Natural killer cell (primary cell): ENCODE measurements around the gene CDH23. TPM values are rescaled to one million over a fixed set of nuclear protein-coding genes. Genes with fewer than 3 reads are reported as not detected.

ENCODE experiments used
- ATAC-seq, 3 donors: fragments of 150-1000 bp in 2 of 3; fragments of 200-7000 bp in 1 of 3; cut with Tn5 transposase; 1 replicate in 1 of 3; 2 replicates in 2 of 3; pipeline ENCODE4 v1.10.0; 2021; ENCODE audit warnings: mild to moderate bottlenecking in 2 of 3, moderate library complexity in 2 of 3
- DNase-seq, 2 donors: peaks; one replicate each; pipeline versions ENCODE4 v3.0.0 to v3.0.0-alpha.2; 2013 to 2021; ENCODE audit warnings: mixed read lengths in 1 of 2
- H3K27ac ChIP-seq: one replicate; pipeline ENCODE4 v1.5.1; 2013; ENCODE audit warnings: mild to moderate bottlenecking, low read length
- H3K27me3 ChIP-seq: one replicate; pipeline ENCODE4 v1.6.1; 2013; ENCODE audit warnings: low read length; ENCODE audit not compliant: control insufficient read depth, insufficient read depth
- H3K36me3 ChIP-seq: one replicate; pipeline ENCODE4 v1.6.1; 2013; ENCODE audit warnings: low read length; ENCODE audit not compliant: control insufficient read depth, insufficient read depth
- H3K4me1 ChIP-seq: one replicate; pipeline ENCODE4 v1.6.1; 2013; ENCODE audit warnings: low read length; ENCODE audit not compliant: control insufficient read depth, insufficient read depth
- H3K4me3 ChIP-seq: one replicate; pipeline ENCODE4 v1.5.1; 2013; ENCODE audit warnings: low read length
- H3K9me3 ChIP-seq: one replicate; pipeline ENCODE4 v1.6.1; 2013; ENCODE audit warnings: low read length; ENCODE audit not compliant: control insufficient read depth, insufficient read depth
- H3K27ac Mint-ChIP-seq, 2 donors: one replicate each; pipeline ENCODE4 v1.8.0; 2022; ENCODE audit warnings: mild to moderate bottlenecking in 2 of 2, mixed read lengths in 2 of 2, moderate library complexity in 1 of 2
- H3K27me3 Mint-ChIP-seq, 2 donors: one replicate each; pipeline ENCODE4 v1.8.0; 2022; ENCODE audit warnings: low read depth in 2 of 2, mixed read lengths in 2 of 2
- H3K36me3 Mint-ChIP-seq: one replicate; pipeline ENCODE4 v1.8.0; 2022; ENCODE audit warnings: mixed read lengths
- H3K4me1 Mint-ChIP-seq, 2 donors: one replicate each; pipeline ENCODE4 v1.8.0; 2022; ENCODE audit warnings: mixed read lengths in 2 of 2
- H3K4me3 Mint-ChIP-seq: one replicate; pipeline ENCODE4 v1.8.0; 2022; ENCODE audit warnings: mild to moderate bottlenecking, moderate library complexity, mixed read lengths
- H3K9me3 Mint-ChIP-seq, 2 donors: one replicate each; pipeline ENCODE4 v1.8.0; 2022; ENCODE audit warnings: mixed read lengths in 2 of 2
- WGBS: methylation state at CpG from one replicate; pipeline ENCODE4 v1.1.7; 2013; ENCODE audit warnings: missing lambda C conversion rate; ENCODE audit not compliant: insufficient coverage; 5-methylcytosine and 5-hydroxymethylcytosine counted together
- intact Hi-C: fragments of 100-400 bp; cut with micrococcal nuclease; formaldehyde crosslinking; loops from one replicate; pipeline ENCODE4 v1.14.2; 2022
- total RNA-seq, 4 donors: library from RNA; stranded (reverse); fragments of 120-200 nt in 1 of 4; gene quantifications; one replicate each; pipeline versions ENCODE4 v1.2.3 to v1.2.4, GENCODE V29; 2013 to 2022
- TF ChIP-seq, protein P1 (sequence below): fragments of 200-600 bp; IDR thresholded peaks from one replicate; pipeline ENCODE4 v1.8.0; 2022; ENCODE audit warnings: antibody characterized with exemption

Gene CDH23
- total RNA-seq, 3 donors from 2014 or later (not counting 1 experiment from before 2014, with no cell fraction given) = 1.2 to 6.0 (median 4.3) TPM

DNA sequence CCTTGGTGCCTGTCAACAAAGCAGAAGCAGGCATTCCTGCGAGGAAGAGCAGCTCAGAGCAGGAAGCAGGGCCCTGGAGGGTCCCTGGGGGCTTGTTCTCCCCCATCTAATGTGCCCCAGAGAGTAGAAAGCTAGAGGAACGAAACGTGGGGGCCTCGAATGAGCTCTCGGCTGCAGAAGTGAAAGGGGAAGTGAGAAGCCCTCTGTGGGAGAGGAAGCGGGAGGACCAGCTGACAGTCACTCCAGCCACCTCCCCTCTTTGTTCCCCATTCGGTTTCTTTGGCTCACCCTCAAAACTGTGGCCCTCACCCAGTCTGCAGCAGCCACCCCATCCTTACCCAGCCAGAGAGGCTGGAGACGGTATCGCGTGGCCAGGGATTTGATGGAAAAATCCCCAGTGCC, 297.8 kb downstream of the CDH23 start:
- peaks cover 44 to 63% of the 10 kb centered on the region in 2 donors for H3K4me1 Mint-ChIP-seq
- DNase-seq (peak in 1 of 2 donors; percentile 61), ATAC-seq (peak; percentile 43 to 73 (median 50))
- peaks cover 61% of the 10 kb centered on the region for H3K4me1 ChIP-seq
- H3K27me3 Mint-ChIP-seq = no peaks in the 10 kb centered on the region
- peaks cover 7% of the 10 kb centered on the region for H3K9me3 ChIP-seq
- H3K9me3 Mint-ChIP-seq = no peaks in the 10 kb centered on the region
- H3K27ac Mint-ChIP-seq = peak overlapping the region; percentile 51 to 86
- no peak overlapping the region for H3K4me3 ChIP-seq
- intact Hi-C loops = no loop called here
- TF ChIP-seq, protein P1, sequence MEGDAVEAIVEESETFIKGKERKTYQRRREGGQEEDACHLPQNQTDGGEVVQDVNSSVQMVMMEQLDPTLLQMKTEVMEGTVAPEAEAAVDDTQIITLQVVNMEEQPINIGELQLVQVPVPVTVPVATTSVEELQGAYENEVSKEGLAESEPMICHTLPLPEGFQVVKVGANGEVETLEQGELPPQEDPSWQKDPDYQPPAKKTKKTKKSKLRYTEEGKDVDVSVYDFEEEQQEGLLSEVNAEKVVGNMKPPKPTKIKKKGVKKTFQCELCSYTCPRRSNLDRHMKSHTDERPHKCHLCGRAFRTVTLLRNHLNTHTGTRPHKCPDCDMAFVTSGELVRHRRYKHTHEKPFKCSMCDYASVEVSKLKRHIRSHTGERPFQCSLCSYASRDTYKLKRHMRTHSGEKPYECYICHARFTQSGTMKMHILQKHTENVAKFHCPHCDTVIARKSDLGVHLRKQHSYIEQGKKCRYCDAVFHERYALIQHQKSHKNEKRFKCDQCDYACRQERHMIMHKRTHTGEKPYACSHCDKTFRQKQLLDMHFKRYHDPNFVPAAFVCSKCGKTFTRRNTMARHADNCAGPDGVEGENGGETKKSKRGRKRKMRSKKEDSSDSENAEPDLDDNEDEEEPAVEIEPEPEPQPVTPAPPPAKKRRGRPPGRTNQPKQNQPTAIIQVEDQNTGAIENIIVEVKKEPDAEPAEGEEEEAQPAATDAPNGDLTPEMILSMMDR = no peak
- H3K27me3 ChIP-seq = no peaks in the 10 kb centered on the region
- peak overlapping the region; percentile 67 for H3K4me3 Mint-ChIP-seq
- no peaks in the 10 kb centered on the region for H3K36me3 Mint-ChIP-seq
- H3K36me3 ChIP-seq = no peaks in the 10 kb centered on the region
- H3K27ac ChIP-seq = peak overlapping the region; percentile 47
- 6% methylated on average over 10 of the region's 10 CpGs for WGBS

DNA sequence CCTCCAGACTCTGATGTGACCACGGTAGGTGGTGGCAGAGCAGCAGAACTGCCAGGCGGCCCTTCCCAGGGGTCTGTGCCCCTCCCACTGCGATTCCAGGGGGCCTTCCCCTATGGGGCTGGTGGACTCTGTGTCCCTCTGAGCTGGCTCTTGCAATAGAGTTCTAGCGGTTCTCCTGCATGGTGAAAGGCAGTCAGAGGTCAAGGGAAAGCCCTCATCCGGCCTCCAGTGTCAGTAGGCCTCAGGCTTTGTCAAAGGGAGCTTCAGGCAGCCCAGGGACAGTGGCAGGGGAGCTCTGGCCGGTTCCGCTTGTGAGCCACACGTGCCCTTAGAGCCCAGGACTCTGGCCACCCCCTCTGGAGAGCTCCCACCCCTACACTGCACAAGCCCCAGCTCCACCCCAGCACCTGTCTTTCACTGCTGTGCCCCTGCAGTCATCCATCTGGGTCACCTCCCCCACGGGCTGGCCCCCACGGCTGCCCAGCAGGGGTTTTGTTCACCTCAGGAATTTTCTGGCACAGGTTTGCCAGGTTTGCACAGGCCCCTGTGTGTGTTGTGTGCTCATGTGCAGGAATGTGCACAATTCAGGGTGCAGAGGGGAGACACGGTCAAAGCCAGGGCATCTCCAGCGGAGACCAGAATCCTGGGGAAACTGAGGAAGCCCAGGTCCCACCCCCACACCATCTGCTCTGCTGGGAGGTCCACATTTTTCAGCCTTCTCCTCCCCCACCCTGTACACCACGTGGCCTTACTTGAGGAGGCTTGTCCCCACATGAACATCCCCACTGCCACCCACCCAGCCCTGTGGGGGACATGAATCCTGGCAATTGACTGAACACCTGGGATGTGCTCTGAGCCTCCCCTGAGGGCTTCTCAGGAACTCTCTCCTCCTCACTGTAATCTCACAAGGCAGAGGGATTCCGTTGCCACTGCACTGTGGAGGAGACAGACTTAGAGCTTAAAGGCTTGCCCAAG, 299.1 kb downstream of the CDH23 start:
- Mint-ChIP-seq H3K4me1 (peaks cover 44 to 63% of the 10 kb centered on the region in 2 donors), H3K4me3 (no peak overlapping the region), H3K27ac (peak overlapping the region; percentile 51 to 86), H3K27me3 (no peaks in the 10 kb centered on the region), H3K36me3 (no peaks in the 10 kb centered on the region), H3K9me3 (no peaks in the 10 kb centered on the region)
- ATAC-seq (no peak), DNase-seq (no peak)
- Histone ChIP-seq H3K27me3 (no peaks in the 10 kb centered on the region), H3K4me3 (no peak overlapping the region), H3K9me3 (peaks cover 7% of the 10 kb centered on the region), H3K4me1 (peaks cover 73% of the 10 kb centered on the region), H3K27ac (no peak overlapping the region), H3K36me3 (no peaks in the 10 kb centered on the region)
- 88% methylated on average over 14 of the region's 14 CpGs for WGBS
- TF ChIP-seq, protein P1 = no peak
- intact Hi-C loops = loop anchor here (5.0 kb wide), 1 partner anchor 47 kb away; no protein-coding TSS in a partner anchor

DNA sequence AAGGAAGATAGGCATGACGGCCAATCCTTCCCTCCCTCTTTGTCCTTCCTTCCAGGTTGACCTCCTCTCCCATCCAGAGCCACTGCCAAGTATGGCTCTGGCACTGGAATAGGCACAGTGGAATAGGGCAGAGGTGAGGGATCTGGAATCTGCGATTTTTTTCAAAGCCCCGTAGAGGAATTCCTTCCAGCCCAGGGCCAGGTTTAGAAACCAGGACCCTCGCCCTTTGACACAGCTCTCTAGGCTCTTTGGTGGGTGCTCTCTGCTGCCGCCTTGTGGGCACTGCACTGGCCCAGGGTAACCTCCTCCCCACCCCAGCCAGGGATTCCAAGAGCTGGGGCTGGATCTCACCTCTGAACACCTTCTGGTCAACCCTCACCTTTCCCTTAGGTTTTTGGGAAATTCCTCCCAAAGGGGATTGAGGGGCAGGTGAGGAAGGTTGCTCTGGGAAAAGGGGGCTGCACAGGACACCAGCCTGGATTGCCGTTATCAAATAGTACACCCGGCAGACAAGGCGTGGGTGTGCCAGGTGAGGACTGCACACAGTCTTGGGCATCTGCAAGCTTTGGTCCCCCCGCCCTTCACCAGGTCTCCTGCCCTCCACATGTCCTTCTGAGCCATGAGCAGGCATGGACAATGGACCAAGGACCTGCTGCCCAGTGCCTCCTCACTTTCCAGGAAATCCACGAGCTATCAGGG, 300.1 kb downstream of the CDH23 start:
- ATAC-seq (peak; percentile 37 to 58 (median 54)), DNase-seq (peak; percentile 56 to 83)
- Mint-ChIP-seq H3K27ac (peak overlapping the region in 1 of 2 donors; percentile 82), H3K27me3 (no peaks in the 10 kb centered on the region), H3K4me1 (peaks cover 44 to 64% of the 10 kb centered on the region in 2 donors), H3K36me3 (no peaks in the 10 kb centered on the region), H3K9me3 (no peaks in the 10 kb centered on the region), H3K4me3 (peak overlapping the region; percentile 21)
- Histone ChIP-seq H3K4me3 (no peak overlapping the region), H3K27ac (no peak overlapping the region), H3K9me3 (peaks cover under 1% of the 10 kb centered on the region), H3K27me3 (no peaks in the 10 kb centered on the region), H3K36me3 (no peaks in the 10 kb centered on the region), H3K4me1 (peaks cover 83% of the 10 kb centered on the region)
- WGBS = 64% methylated on average over 9 of the region's 10 CpGs
- TF ChIP-seq, protein P1 = peak; percentile 85
- intact Hi-C loops = loop anchor here (5.0 kb wide), 1 partner anchor 46 kb away; no protein-coding TSS in a partner anchor
